ENCODE results near the gene SEPTIN10. TPM values are rescaled to one million over a fixed set of nuclear protein-coding genes. Genes with fewer than 3 reads are reported as not detected.
"Not testable (repeated sequence)": the region's sequence is repeated elsewhere in the genome, so short reads cannot be mapped to it uniquely, and the experiment has no call there.

Gene SEPTIN10
- total RNA-seq, 1 experiment from 2014 or later: 105 TPM

GRCh38 chr2:109630441-109631430 lies 17.0 kb upstream of the SEPTIN10 start:
- Mint-ChIP-seq H3K27ac (ENCODE audit: low read depth, unreplicated experiment) (no peak overlapping the region), H3K4me3 (ENCODE audit: unreplicated experiment) (no peak overlapping the region), H3K9me3 (ENCODE audit: unreplicated experiment) (no peaks in the 10 kb centered on the region), H3K36me3 (ENCODE audit: insufficient read depth, unreplicated experiment) (no peaks in the 10 kb centered on the region), H3K4me1 (ENCODE audit: insufficient read depth, unreplicated experiment) (no peaks in the 10 kb centered on the region), H3K27me3 (ENCODE audit: insufficient read depth, unreplicated experiment) (no peaks in the 10 kb centered on the region)
- intact Hi-C loops (cut with micrococcal nuclease): no loop called here
- no TSS peak for BruUV-seq (replicated peaks)
- ChIA-PET CTCF (interaction anchor here (0.7 kb wide), 1 partner anchor 86 kb away, joined by 5 read pairs; no protein-coding TSS in a partner anchor), POLR2A (interaction anchor here (2.9 kb wide), 1 partner anchor 15 kb away, joined by 24 read pairs; the partner anchor contains the start of genes SEPTIN10 and SOWAHC)
- TF ChIP-seq, protein P1, sequence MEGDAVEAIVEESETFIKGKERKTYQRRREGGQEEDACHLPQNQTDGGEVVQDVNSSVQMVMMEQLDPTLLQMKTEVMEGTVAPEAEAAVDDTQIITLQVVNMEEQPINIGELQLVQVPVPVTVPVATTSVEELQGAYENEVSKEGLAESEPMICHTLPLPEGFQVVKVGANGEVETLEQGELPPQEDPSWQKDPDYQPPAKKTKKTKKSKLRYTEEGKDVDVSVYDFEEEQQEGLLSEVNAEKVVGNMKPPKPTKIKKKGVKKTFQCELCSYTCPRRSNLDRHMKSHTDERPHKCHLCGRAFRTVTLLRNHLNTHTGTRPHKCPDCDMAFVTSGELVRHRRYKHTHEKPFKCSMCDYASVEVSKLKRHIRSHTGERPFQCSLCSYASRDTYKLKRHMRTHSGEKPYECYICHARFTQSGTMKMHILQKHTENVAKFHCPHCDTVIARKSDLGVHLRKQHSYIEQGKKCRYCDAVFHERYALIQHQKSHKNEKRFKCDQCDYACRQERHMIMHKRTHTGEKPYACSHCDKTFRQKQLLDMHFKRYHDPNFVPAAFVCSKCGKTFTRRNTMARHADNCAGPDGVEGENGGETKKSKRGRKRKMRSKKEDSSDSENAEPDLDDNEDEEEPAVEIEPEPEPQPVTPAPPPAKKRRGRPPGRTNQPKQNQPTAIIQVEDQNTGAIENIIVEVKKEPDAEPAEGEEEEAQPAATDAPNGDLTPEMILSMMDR (IDR thresholded peaks at IDR 0.05; ENCODE audit: unreplicated experiment): no peak
- no peak for DNase-seq (ENCODE audit: unreplicated experiment)

- no peak overlapping the region for H3K27ac Mint-ChIP-seq (ENCODE audit: low read depth, unreplicated experiment)
- H3K9me3 Mint-ChIP-seq (ENCODE audit: unreplicated experiment): no peaks in the 10 kb centered on the region
- intact Hi-C loops (cut with micrococcal nuclease): no loop called here
- no peaks in the 10 kb centered on the region for H3K27me3 Mint-ChIP-seq (ENCODE audit: insufficient read depth, unreplicated experiment)
- DNase-seq (ENCODE audit: unreplicated experiment): no peak
- no TSS peak for BruUV-seq (replicated peaks)
- ChIA-PET CTCF (interaction anchor here (0.7 kb wide), 2 partner anchors 85 to 662 kb away, joined by 3 to 5 read pairs; no protein-coding TSS in a partner anchor), POLR2A (interaction anchor here (2.9 kb wide), 1 partner anchor 15 kb away, joined by 24 read pairs; the partner anchor contains the start of genes SEPTIN10 and SOWAHC)
- no peak overlapping the region for H3K4me3 Mint-ChIP-seq (ENCODE audit: unreplicated experiment)
- H3K4me1 Mint-ChIP-seq (ENCODE audit: insufficient read depth, unreplicated experiment): no peaks in the 10 kb centered on the region
- H3K36me3 Mint-ChIP-seq (ENCODE audit: insufficient read depth, unreplicated experiment): no peaks in the 10 kb centered on the region
- TF ChIP-seq, protein P1 (IDR thresholded peaks at IDR 0.05; ENCODE audit: unreplicated experiment): no peak
These were observed 16.1 kb upstream of the SEPTIN10 start for GRCh38 chr2:109629867-109630266.

- POLR2A ChIA-PET: interaction anchor here (0.8 to 2.9 kb wide), 2 partner anchors 13 to 35 kb away, joined by 3 to 24 read pairs; partner anchors contain the start of genes SEPTIN10 and SOWAHC
- H3K9me3 Mint-ChIP-seq (ENCODE audit: unreplicated experiment); H3K4me1 Mint-ChIP-seq (ENCODE audit: insufficient read depth, unreplicated experiment); H3K36me3 Mint-ChIP-seq (ENCODE audit: insufficient read depth, unreplicated experiment); DNase-seq (ENCODE audit: unreplicated experiment); H3K4me3 Mint-ChIP-seq (ENCODE audit: unreplicated experiment); intact Hi-C loops (cut with micrococcal nuclease); H3K27me3 Mint-ChIP-seq (ENCODE audit: insufficient read depth, unreplicated experiment); H3K27ac Mint-ChIP-seq (ENCODE audit: low read depth, unreplicated experiment); BruUV-seq (replicated peaks): not testable (repeated sequence)
- CTCF ChIA-PET: interaction anchor here (0.6 kb wide), 1 partner anchor 86 kb away, joined by 3 read pairs; no protein-coding TSS in a partner anchor
These were observed 14.6 kb upstream of the SEPTIN10 start for GRCh38 chr2:109628321-109628720.

DNA sequence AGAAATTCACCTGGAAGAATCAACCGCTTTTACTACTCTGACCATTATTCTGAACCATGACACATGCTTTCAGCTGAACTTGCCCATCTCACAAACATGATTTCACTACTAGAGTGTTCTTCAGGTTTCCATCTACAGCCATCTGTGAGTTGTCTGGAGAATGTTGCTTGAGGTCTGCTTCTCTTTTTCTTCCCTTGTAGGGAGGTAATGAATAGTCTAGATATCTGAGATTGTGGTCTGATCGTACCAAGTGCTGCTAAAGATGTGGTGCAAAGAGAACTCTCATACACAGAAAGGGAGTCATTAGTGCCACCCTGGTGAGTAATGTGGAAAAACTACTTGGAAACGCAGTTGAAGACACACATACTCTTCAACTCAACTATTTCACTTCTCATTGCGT lies 10.6 kb upstream of the SEPTIN10 start:
- ChIA-PET CTCF (no interaction called here), POLR2A (interaction anchor here (0.7 to 3.0 kb wide), 2 partner anchors 10 to 18 kb away, joined by 3 to 14 read pairs; partner anchors contain the start of genes SEPTIN10 and SOWAHC)
- no peaks in the 10 kb centered on the region for H3K9me3 Mint-ChIP-seq (ENCODE audit: unreplicated experiment)
- intact Hi-C loops (cut with micrococcal nuclease): no loop called here
- no peaks in the 10 kb centered on the region for H3K27me3 Mint-ChIP-seq (ENCODE audit: insufficient read depth, unreplicated experiment)
- TF ChIP-seq, protein P1 (IDR thresholded peaks at IDR 0.05; ENCODE audit: unreplicated experiment): no peak
- no peak overlapping the region for H3K27ac Mint-ChIP-seq (ENCODE audit: low read depth, unreplicated experiment)
- no TSS peak for BruUV-seq (replicated peaks)
- no peaks in the 10 kb centered on the region for H3K36me3 Mint-ChIP-seq (ENCODE audit: insufficient read depth, unreplicated experiment)
- H3K4me3 Mint-ChIP-seq (ENCODE audit: unreplicated experiment): no peak overlapping the region
- DNase-seq (ENCODE audit: unreplicated experiment): no peak
- H3K4me1 Mint-ChIP-seq (ENCODE audit: insufficient read depth, unreplicated experiment): no peaks in the 10 kb centered on the region
